GM12872 (cell line): ENCODE data around the gene MPP1.

Experiments used
- CTCF ChIP-seq: IDR thresholded peaks from 3 replicates; pipeline ENCODE4 v1.5.1; 2011; ENCODE audit warnings: low read depth, mild to moderate bottlenecking, low read length, moderate library complexity; ENCODE audit not compliant: insufficient read depth

The MPP1 gene

GRCh38 chrX:154829134-154829533 lies 23.8 kb upstream of the MPP1 start:
- no peak for TF ChIP-seq CTCF

- TF ChIP-seq CTCF: no peak
These were observed 22.7 kb upstream of the MPP1 start for GRCh38 chrX:154828016-154828408.

- TF ChIP-seq CTCF: no peak
These were observed 22.1 kb upstream of the MPP1 start for GRCh38 chrX:154827194-154828015.

- TF ChIP-seq CTCF: no peak
These were observed 19.4 kb upstream of the MPP1 start for GRCh38 chrX:154824638-154825037.

- no peak for TF ChIP-seq CTCF
These were observed 16.7 kb upstream of the MPP1 start for GRCh38 chrX:154822029-154822428.

- no peak for TF ChIP-seq CTCF
These were observed 16.2 kb upstream of the MPP1 start for GRCh38 chrX:154821523-154821922.

- no peak for TF ChIP-seq CTCF
These were observed 14.6 kb upstream of the MPP1 start for GRCh38 chrX:154819771-154820341.
